ENCODE results near the gene FIS1. TPM values are rescaled to one million over a fixed set of nuclear protein-coding genes. Genes with fewer than 3 reads are reported as not detected.

FIS1 gene
- total and polyA plus RNA-seq, 2 donors (not counting 1 experiment from before 2014, with no cell fraction given), result 95.5 to 245 TPM

- TF ChIP-seq CTCF (IDR thresholded peaks at IDR 0.05), result no peak
- Mint-ChIP-seq H3K27me3 (no peaks in the 10 kb centered on the region), H3K4me1 (peaks cover 2% of the 10 kb centered on the region), H3K27ac (no peak overlapping the region), H3K9me3 (ENCODE audit: insufficient read depth) (no peaks in the 10 kb centered on the region), H3K4me3 (no peak overlapping the region)
- ChIA-PET CTCF (no interaction called here), POLR2A (no interaction called here)
- WGBS (ENCODE audit: insufficient coverage), result 90% methylated on average over 6 of the region's 6 CpGs
- H3K4me3 ChIP-seq (ENCODE audit: control extremely low read depth in 1 of 5, extremely low read depth in 1 of 5, insufficient read depth in 1 of 5, low read depth in 2 of 5, low read length in 4 of 5), result no peak overlapping the region
- no peaks in the 10 kb centered on the region for H3K9me3 ChIP-seq (ENCODE audit: control extremely low read depth in 1 of 3, control insufficient read depth in 2 of 3, insufficient read depth in 1 of 3, low read length in 2 of 3)
- no peak overlapping the region for H3K27ac ChIP-seq (ENCODE audit: low read length in 2 of 2)
- H3K27me3 ChIP-seq (replicated peaks in 1 of 4; ENCODE audit: control extremely low read depth in 1 of 4, control insufficient read depth in 3 of 4, insufficient read depth in 4 of 4, low read length in 3 of 4), result no peaks in the 10 kb centered on the region
- no peak overlapping the region for H3K9ac ChIP-seq (ENCODE audit: low read length)
- H4K20me1 ChIP-seq (ENCODE audit: control insufficient read depth, insufficient read depth, low read length, poor library complexity, severe bottlenecking), result peaks cover 26% of the 10 kb centered on the region
- DNase-seq, result no peak
- H3K36me3 ChIP-seq (replicated peaks in 1 of 2; ENCODE audit: control extremely low read depth in 1 of 2, control insufficient read depth in 1 of 2, extremely low read depth in 1 of 2, insufficient read depth in 2 of 2, low read length in 1 of 2), result peaks cover 3 to 44% of the 10 kb centered on the region in 2 experiments
- peaks cover 16% of the 10 kb centered on the region for H3K79me2 ChIP-seq (ENCODE audit: control insufficient read depth, insufficient read depth, low read length)
- no peak overlapping the region for H3K4me2 ChIP-seq (replicated peaks; ENCODE audit: low read depth, low read length, poor library complexity, severe bottlenecking)
- H2AFZ ChIP-seq (ENCODE audit: insufficient read depth, low read depth, low read length, poor library complexity, severe bottlenecking), result no peak overlapping the region
- ATAC-seq (ENCODE audit: low read depth), result no peak
- intact Hi-C loops (cut with micrococcal nuclease), result no loop called here
- H3K4me1 ChIP-seq (ENCODE audit: control insufficient read depth in 2 of 2, insufficient read depth in 2 of 2, low read length in 2 of 2), result no peaks in the 10 kb centered on the region
Observed at GRCh38 chr7:101225650-101226049, 19.2 kb downstream of the FIS1 start.

- H3K9me3 Mint-ChIP-seq (ENCODE audit: insufficient read depth), result no peaks in the 10 kb centered on the region
- 97% methylated on average over 15 of the region's 15 CpGs for WGBS (ENCODE audit: insufficient coverage)
Observed at GRCh38 chr7:101223528-101223927, 21.4 kb downstream of the FIS1 start.

More at GRCh38 chr7:101223528-101223927, 21.4 kb downstream of the FIS1 start:
- POLR2A ChIA-PET, result no interaction called here
- peaks cover 38% of the 10 kb centered on the region for H3K79me2 ChIP-seq (ENCODE audit: control insufficient read depth, insufficient read depth, low read length)
- H3K27me3 ChIP-seq (replicated peaks in 1 of 4; ENCODE audit: control extremely low read depth in 1 of 4, control insufficient read depth in 3 of 4, insufficient read depth in 4 of 4, low read length in 3 of 4), result no peaks in the 10 kb centered on the region
- no peak for ATAC-seq (ENCODE audit: low read depth)
- CTCF ChIA-PET, result interaction anchor here (0.9 kb wide), 1 partner anchor 26 kb away, joined by 3 read pairs; no protein-coding TSS in a partner anchor
- no peak overlapping the region for H3K4me3 Mint-ChIP-seq
- H3K4me3 ChIP-seq (ENCODE audit: control extremely low read depth in 1 of 5, extremely low read depth in 1 of 5, insufficient read depth in 1 of 5, low read depth in 2 of 5, low read length in 4 of 5), result no peak overlapping the region
- no peak overlapping the region for H3K4me2 ChIP-seq (replicated peaks; ENCODE audit: low read depth, low read length, poor library complexity, severe bottlenecking)
- peaks cover 14% of the 10 kb centered on the region for H3K4me1 Mint-ChIP-seq
- TF ChIP-seq EZH2 (IDR thresholded peaks at IDR 0.05; ENCODE audit: borderline replicate concordance, insufficient read depth, low read depth, low read length, poor library complexity, severe bottlenecking) (no peak), CTCF (IDR thresholded peaks at IDR 0.05) (no peak)
- no peak overlapping the region for H3K27ac Mint-ChIP-seq
- no peak overlapping the region for H2AFZ ChIP-seq (ENCODE audit: insufficient read depth, low read depth, low read length, poor library complexity, severe bottlenecking)
- DNase-seq, result no peak
- H3K27ac ChIP-seq (ENCODE audit: low read length in 2 of 2), result no peak overlapping the region
- intact Hi-C loops (cut with micrococcal nuclease), result no loop called here
- no peaks in the 10 kb centered on the region for H3K9me3 ChIP-seq (ENCODE audit: control extremely low read depth in 1 of 3, control insufficient read depth in 2 of 3, insufficient read depth in 1 of 3, low read length in 2 of 3)
- H4K20me1 ChIP-seq (ENCODE audit: control insufficient read depth, insufficient read depth, low read length, poor library complexity, severe bottlenecking), result peaks cover 35% of the 10 kb centered on the region
- H3K4me1 ChIP-seq (ENCODE audit: control insufficient read depth in 2 of 2, insufficient read depth in 2 of 2, low read length in 2 of 2), result peaks cover 6 to 9% of the 10 kb centered on the region in 2 donors
- no peak overlapping the region for H3K9ac ChIP-seq (ENCODE audit: low read length)
- H3K36me3 ChIP-seq (replicated peaks in 1 of 2; ENCODE audit: control extremely low read depth in 1 of 2, control insufficient read depth in 1 of 2, extremely low read depth in 1 of 2, insufficient read depth in 2 of 2, low read length in 1 of 2), result peaks cover 3 to 39% of the 10 kb centered on the region in 2 experiments
- no peaks in the 10 kb centered on the region for H3K27me3 Mint-ChIP-seq
